CD14-positive monocyte (primary cell): Measurements from ENCODE around the gene COQ2. TPM values are rescaled to one million over a fixed set of nuclear protein-coding genes. Genes with fewer than 3 reads are reported as not detected.

Source experiments
- DNase-seq, 3 donors: peaks; one replicate each; pipeline ENCODE4 v3.0.0-alpha.2; 2011 to 2022
- H2AFZ ChIP-seq: 2 replicates; pipeline ENCODE4 v1.6.0; 2012; ENCODE audit warnings: mild to moderate bottlenecking, low read depth, low read length, inconsistent platforms; ENCODE audit not compliant: insufficient read depth, poor library complexity, severe bottlenecking
- H3K27ac ChIP-seq, 2 donors: 1 replicate in 1 of 2; 2 replicates in 1 of 2; pipeline ENCODE4 v1.5.1; 2012 to 2013; ENCODE audit warnings: low read length in 2 of 2, control low read depth in 1 of 2, inconsistent platforms in 1 of 2, low read depth in 1 of 2, mild to moderate bottlenecking in 1 of 2
- H3K27me3 ChIP-seq, 2 donors: one replicate each; pipeline versions ENCODE4 v1.6.0 to v1.6.1; 2011 to 2013; ENCODE audit warnings: low read length in 2 of 2; ENCODE audit not compliant: control insufficient read depth in 2 of 2, insufficient read depth in 2 of 2
- H3K36me3 ChIP-seq, 2 donors: replicated peaks in 1 of 2; 1 replicate in 1 of 2; 2 replicates in 1 of 2; pipeline versions ENCODE4 v1.5.1 to v1.6.1; 2012 to 2013; ENCODE audit warnings: low read length in 2 of 2, control low read depth in 1 of 2, inconsistent platforms in 1 of 2, mild to moderate bottlenecking in 1 of 2; ENCODE audit not compliant: insufficient read depth in 2 of 2, control insufficient read depth in 1 of 2
- H3K4me1 ChIP-seq, 2 donors: 1 replicate in 1 of 2; 2 replicates in 1 of 2; pipeline versions ENCODE4 v1.5.1 to v1.6.1; 2012 to 2013; ENCODE audit warnings: low read length in 2 of 2, control low read depth in 1 of 2, inconsistent platforms in 1 of 2, mild to moderate bottlenecking in 1 of 2, moderate library complexity in 1 of 2; ENCODE audit not compliant: insufficient read depth in 2 of 2, control insufficient read depth in 1 of 2
- H3K4me2 ChIP-seq: replicated peaks from 2 replicates; pipeline ENCODE3; 2012; ENCODE audit warnings: low read length, moderate library complexity, mild to moderate bottlenecking; ENCODE audit not compliant: poor library complexity, severe bottlenecking; ENCODE audit errors: extremely low read depth
- H3K4me3 ChIP-seq, 3 experiments: fragments of 200-600 bp in 1 of 3; sonication (generic) in 1 of 3; replicated peaks in 1 of 3; 1 replicate in 2 of 3; 2 replicates in 1 of 3; pipeline ENCODE4 v1.5.1; 2011 to 2013; ENCODE audit warnings: low read length in 3 of 3, mild to moderate bottlenecking in 3 of 3, control low read depth in 2 of 3, low read depth in 2 of 3, inconsistent platforms in 1 of 3, moderate library complexity in 1 of 3
- H3K79me2 ChIP-seq: 2 replicates; pipeline ENCODE4 v1.6.0; 2012; ENCODE audit warnings: mild to moderate bottlenecking, control low read depth, inconsistent platforms, low read length, moderate library complexity; ENCODE audit not compliant: insufficient read depth
- H3K9ac ChIP-seq: 2 replicates; pipeline ENCODE4 v1.6.0; 2017; ENCODE audit warnings: low read length, mild to moderate bottlenecking; ENCODE audit not compliant: insufficient read depth, poor library complexity, severe bottlenecking
- H3K9me3 ChIP-seq, 2 donors: replicated peaks in 1 of 2; 1 replicate in 1 of 2; 2 replicates in 1 of 2; pipeline versions ENCODE4 v1.5.1 to v1.6.1; 2012 to 2013; ENCODE audit warnings: low read length in 2 of 2, control low read depth in 1 of 2; ENCODE audit not compliant: control insufficient read depth in 1 of 2, insufficient read depth in 1 of 2
- H4K20me1 ChIP-seq: 2 replicates; pipeline ENCODE4 v1.6.0; 2012; ENCODE audit warnings: mild to moderate bottlenecking, low read length, control low read depth, moderate library complexity; ENCODE audit not compliant: insufficient read depth
- H3K27ac Mint-ChIP-seq, 7 donors: one replicate each; pipeline ENCODE4 v1.8.0; 2020; ENCODE audit warnings: mild to moderate bottlenecking in 7 of 7, mixed read lengths in 7 of 7, moderate library complexity in 6 of 7, inconsistent platforms in 2 of 7
- H3K27me3 Mint-ChIP-seq, 3 donors: one replicate each; pipeline ENCODE4 v1.8.0; 2021 to 2022; ENCODE audit warnings: low read depth in 3 of 3, mild to moderate bottlenecking in 3 of 3, mixed read lengths in 3 of 3, moderate library complexity in 3 of 3, inconsistent platforms in 1 of 3
- H3K36me3 Mint-ChIP-seq, 2 donors: one replicate each; pipeline ENCODE4 v1.8.0; 2020; ENCODE audit warnings: mixed read lengths in 2 of 2, inconsistent platforms in 1 of 2, mild to moderate bottlenecking in 1 of 2
- H3K4me1 Mint-ChIP-seq: one replicate; pipeline ENCODE4 v1.8.0; 2020; ENCODE audit warnings: mild to moderate bottlenecking, mixed read lengths
- H3K4me3 Mint-ChIP-seq, 2 donors: one replicate each; pipeline ENCODE4 v1.8.0; 2020; ENCODE audit warnings: mild to moderate bottlenecking in 2 of 2, mixed read lengths in 2 of 2, moderate library complexity in 1 of 2
- H3K9me3 Mint-ChIP-seq, 7 donors: one replicate each; pipeline ENCODE4 v1.8.0; 2020 to 2022; ENCODE audit warnings: mixed read lengths in 7 of 7, mild to moderate bottlenecking in 6 of 7, moderate library complexity in 6 of 7, inconsistent platforms in 2 of 7
- WGBS: methylation state at CpG from one replicate; pipeline ENCODE4 v1.1.5; 2013; ENCODE audit warnings: missing lambda C conversion rate; ENCODE audit not compliant: insufficient coverage; 5-methylcytosine and 5-hydroxymethylcytosine counted together
- intact Hi-C, 2 donors: fragments of 100-400 bp; cut with micrococcal nuclease; formaldehyde crosslinking; loops; one replicate each; pipeline versions ENCODE4 v1.15.0 to v1.15.1; 2023
- polyA plus RNA-seq, 3 donors: library from polyadenylated mRNA; depleted of rRNA in 1 of 3; unstranded in 2 of 3; stranded (reverse) in 1 of 3; fragments of 300-500 nt in 2 of 3; fragments of >200 nt in 1 of 3; fragmentation: Illumina TruSeq in 2 of 3; gene quantifications; 1 replicate in 2 of 3; 2 replicates in 1 of 3; pipeline ENCODE4 v1.2.3, GENCODE V29; 2012 to 2021
- TF ChIP-seq, protein P1 (sequence below): fragments of 200-600 bp; IDR thresholded peaks from one replicate; pipeline ENCODE4 v1.8.0; 2022; ENCODE audit warnings: antibody characterized with exemption, mild to moderate bottlenecking

Gene COQ2
- polyA plus RNA-seq, 3 donors, result 14.7 to 48.6 (median 40.7) TPM

DNA sequence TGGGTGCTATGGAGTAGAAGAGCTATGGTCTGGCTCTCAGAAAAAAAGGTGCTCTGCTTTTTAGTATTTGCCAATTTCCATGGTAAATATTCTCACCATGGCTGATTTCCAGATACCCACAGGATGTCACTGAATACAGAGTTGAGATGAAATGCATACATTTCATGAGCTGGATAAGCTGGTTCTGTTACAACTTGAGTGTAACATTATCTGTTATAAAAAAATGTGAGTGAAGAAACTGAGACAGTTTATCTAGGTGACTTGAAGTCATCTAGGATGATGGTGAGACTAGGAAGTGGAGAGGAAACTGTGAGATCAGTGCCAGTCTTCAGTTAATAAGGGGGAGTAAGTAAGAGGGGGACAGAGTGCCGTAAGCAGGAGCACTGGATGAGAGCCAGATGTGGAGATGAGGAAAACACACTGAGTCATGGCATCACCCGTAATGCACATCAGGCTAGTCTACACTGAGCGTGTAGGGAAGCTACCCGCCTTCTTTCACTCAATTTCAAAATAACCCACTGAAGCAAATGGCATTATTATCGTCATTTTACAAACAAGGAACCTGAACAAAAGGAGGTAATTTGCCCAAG, 45.0 kb upstream of the COQ2 start:
- no peak overlapping the region for H3K4me2 ChIP-seq
- 0% methylated on average over 1 of the region's 5 CpGs for WGBS
- H3K79me2 ChIP-seq, result peaks cover 31% of the 10 kb centered on the region
- H3K36me3 Mint-ChIP-seq, result peaks cover 56 to 61% of the 10 kb centered on the region in 2 donors
- intact Hi-C loops, result loop anchor here (5.0 kb wide), 1 partner anchor 42 kb away; no protein-coding TSS in a partner anchor
- no peaks in the 10 kb centered on the region for H3K9me3 ChIP-seq
- no peak overlapping the region for H2AFZ ChIP-seq
- H3K4me1 ChIP-seq, result peaks cover 62 to 82% of the 10 kb centered on the region in 2 donors
- peak overlapping the region in 1 of 2 donors; percentile 35 for H3K27ac ChIP-seq
- H4K20me1 ChIP-seq, result peaks cover 5% of the 10 kb centered on the region
- no peak overlapping the region for H3K9ac ChIP-seq
- peaks cover 0 to 5% of the 10 kb centered on the region in 2 donors for H3K36me3 ChIP-seq
- H3K4me3 Mint-ChIP-seq, result peak overlapping the region in 1 of 2 donors; percentile 57
- peak; percentile 54 to 88 (median 73) for DNase-seq
- H3K27ac Mint-ChIP-seq, result peak overlapping the region; percentile 61 to 88 (median 86)
- TF ChIP-seq, protein P1, sequence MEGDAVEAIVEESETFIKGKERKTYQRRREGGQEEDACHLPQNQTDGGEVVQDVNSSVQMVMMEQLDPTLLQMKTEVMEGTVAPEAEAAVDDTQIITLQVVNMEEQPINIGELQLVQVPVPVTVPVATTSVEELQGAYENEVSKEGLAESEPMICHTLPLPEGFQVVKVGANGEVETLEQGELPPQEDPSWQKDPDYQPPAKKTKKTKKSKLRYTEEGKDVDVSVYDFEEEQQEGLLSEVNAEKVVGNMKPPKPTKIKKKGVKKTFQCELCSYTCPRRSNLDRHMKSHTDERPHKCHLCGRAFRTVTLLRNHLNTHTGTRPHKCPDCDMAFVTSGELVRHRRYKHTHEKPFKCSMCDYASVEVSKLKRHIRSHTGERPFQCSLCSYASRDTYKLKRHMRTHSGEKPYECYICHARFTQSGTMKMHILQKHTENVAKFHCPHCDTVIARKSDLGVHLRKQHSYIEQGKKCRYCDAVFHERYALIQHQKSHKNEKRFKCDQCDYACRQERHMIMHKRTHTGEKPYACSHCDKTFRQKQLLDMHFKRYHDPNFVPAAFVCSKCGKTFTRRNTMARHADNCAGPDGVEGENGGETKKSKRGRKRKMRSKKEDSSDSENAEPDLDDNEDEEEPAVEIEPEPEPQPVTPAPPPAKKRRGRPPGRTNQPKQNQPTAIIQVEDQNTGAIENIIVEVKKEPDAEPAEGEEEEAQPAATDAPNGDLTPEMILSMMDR, result no peak
- no peaks in the 10 kb centered on the region for H3K27me3 ChIP-seq
- H3K27me3 Mint-ChIP-seq, result peaks cover 0 to 3% (median 2%) of the 10 kb centered on the region in 3 donors
- H3K4me1 Mint-ChIP-seq, result peaks cover 81% of the 10 kb centered on the region
- H3K4me3 ChIP-seq, result no peak overlapping the region
- no peaks in the 10 kb centered on the region for H3K9me3 Mint-ChIP-seq

DNA sequence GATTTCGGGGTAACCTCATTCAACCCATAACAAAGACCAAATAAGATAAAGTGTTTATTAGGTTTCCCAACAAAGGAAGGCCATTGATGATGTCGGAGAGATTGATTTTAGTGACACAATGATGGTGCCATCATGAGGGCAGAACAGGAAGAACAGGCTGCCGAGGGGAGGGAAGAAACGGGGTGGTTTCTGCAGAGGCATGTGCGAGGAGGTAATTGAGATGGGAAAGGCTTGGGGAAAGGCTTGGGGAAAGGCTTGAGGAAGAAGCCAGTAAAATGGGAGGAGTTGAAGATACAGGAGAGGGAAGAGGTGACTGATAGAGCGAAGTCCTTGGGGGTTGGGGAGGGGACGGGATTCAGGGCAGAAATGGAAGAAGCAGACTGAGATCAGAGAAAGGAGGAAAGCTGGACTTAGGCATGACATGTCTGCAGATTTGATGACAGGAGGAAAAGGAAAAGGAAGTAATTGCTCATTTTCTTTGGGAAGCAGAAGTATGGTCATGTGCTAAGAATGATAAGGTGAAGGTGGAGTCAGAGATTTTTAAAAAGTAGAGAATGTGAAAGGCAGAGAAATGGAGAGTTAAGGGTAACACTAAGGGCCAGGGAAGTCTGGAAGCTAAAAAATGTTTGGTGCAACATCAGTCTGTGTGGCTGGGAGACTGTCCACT, 44.1 kb upstream of the COQ2 start:
- peaks cover 0 to 2% (median 0%) of the 10 kb centered on the region in 3 donors for H3K27me3 Mint-ChIP-seq
- TF ChIP-seq, protein P1, result peak; percentile 45
- peaks cover 58 to 79% of the 10 kb centered on the region in 2 donors for H3K4me1 ChIP-seq
- H4K20me1 ChIP-seq, result peaks cover 5% of the 10 kb centered on the region
- H3K27me3 ChIP-seq, result no peaks in the 10 kb centered on the region
- DNase-seq, result peak; percentile 42 to 52 (median 50)
- no peak overlapping the region for H3K9ac ChIP-seq
- no peaks in the 10 kb centered on the region for H3K9me3 Mint-ChIP-seq
- peaks cover 59 to 64% of the 10 kb centered on the region in 2 donors for H3K36me3 Mint-ChIP-seq
- peaks cover 78% of the 10 kb centered on the region for H3K4me1 Mint-ChIP-seq
- WGBS, result 24% methylated on average over 6 of the region's 7 CpGs
- H3K79me2 ChIP-seq, result peaks cover 25% of the 10 kb centered on the region
- peak overlapping the region; percentile 23 for H3K4me2 ChIP-seq
- intact Hi-C loops, result loop anchor here in 1 of 2 donors (5.0 kb wide), 1 partner anchor 41 kb away; no protein-coding TSS in a partner anchor
- peak overlapping the region; percentile 28 to 46 for H3K4me3 Mint-ChIP-seq
- H3K4me3 ChIP-seq, result peak overlapping the region in 1 of 3 experiments; percentile 1
- no peaks in the 10 kb centered on the region for H3K9me3 ChIP-seq
- H2AFZ ChIP-seq, result peak overlapping the region; percentile 14
- H3K27ac Mint-ChIP-seq, result peak overlapping the region; percentile 58 to 90 (median 74)
- H3K27ac ChIP-seq, result peak overlapping the region; percentile 10 to 48
- peaks cover 0 to 5% of the 10 kb centered on the region in 2 donors for H3K36me3 ChIP-seq
